Erythroblast (primary cell): ENCODE measurements around the gene ERP27.

ENCODE experiments used
- GATA1 ChIP-seq: IDR thresholded peaks from 2 replicates; pipeline ENCODE4 v1.6.1; 2011; ENCODE audit warnings: low read depth, mild to moderate bottlenecking, control low read depth, low read length, moderate library complexity
- POLR2A ChIP-seq: IDR thresholded peaks from 2 replicates; pipeline ENCODE4 v1.6.1; 2011; ENCODE audit warnings: mild to moderate bottlenecking, low read length

DNA sequence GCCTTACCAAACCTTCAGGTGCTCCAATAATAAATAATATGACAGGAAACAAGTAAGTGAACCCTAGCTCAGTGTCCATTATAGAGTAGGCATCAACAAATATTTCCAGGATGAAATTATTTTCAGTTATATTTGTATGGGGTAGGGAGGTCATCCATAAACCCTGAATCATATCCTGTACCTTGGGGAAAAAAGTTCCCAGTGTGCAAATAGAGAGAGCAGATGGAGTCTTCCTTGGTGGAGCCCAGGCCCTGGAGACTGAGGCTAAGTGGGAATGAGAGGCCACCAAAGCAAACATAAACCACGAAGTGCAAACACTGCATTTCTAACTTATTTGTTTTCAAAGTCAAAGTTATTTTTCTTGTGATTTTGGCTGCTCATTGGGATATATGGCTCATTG, 8.5 kb upstream of the ERP27 start:
- TF ChIP-seq POLR2A (no peak), GATA1 (no peak)
